Measurements from ENCODE around the gene TEC. TPM values are rescaled to one million over a fixed set of nuclear protein-coding genes. Genes with fewer than 3 reads are reported as not detected.

Gene TEC
- total RNA-seq, 1 donor from 2014 or later = 0.35 TPM

DNA sequence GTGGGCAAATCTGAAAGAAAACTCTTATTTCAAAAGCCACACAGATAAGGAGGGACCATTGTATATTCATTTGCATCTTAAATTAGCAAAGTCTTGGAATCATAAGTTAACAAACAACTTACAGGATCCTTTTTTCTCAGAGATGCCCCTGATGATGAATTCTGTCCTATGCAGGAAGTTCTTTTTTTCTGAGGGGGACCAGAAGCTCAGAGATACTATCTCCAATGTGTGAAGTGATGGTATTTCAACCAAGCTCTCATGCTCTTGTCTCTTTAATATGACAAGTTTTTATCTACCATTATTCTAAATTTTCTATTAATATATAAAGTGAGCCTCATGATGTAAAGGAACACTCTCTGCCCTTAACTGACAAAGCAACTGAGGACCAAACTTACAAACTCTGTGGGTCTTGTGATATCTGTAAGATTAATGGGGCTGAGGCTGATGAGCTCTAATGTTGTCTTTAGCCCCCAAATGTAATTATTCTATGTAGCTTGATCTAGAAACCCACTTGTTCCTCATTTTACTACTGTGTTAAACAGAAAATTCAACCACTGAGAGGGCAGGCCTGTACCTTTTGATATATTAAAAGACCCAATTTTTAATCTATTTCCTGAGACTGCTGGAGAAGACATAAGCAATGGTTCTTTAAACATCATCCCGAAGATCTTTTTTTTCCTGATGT is 27.0 kb downstream of the TEC start:
- Mint-ChIP-seq H3K4me1 (ENCODE audit: low read depth) (peaks cover 9% of the 10 kb centered on the region), H3K9me3 (ENCODE audit: low read depth) (no peaks in the 10 kb centered on the region), H3K27me3 (ENCODE audit: low read depth) (peaks cover 28% of the 10 kb centered on the region), H3K4me3 (ENCODE audit: unreplicated experiment) (no peak overlapping the region), H3K27ac (ENCODE audit: unreplicated experiment) (no peak overlapping the region), H3K36me3 (ENCODE audit: low read depth) (no peaks in the 10 kb centered on the region)
- TF ChIP-seq, protein P1, sequence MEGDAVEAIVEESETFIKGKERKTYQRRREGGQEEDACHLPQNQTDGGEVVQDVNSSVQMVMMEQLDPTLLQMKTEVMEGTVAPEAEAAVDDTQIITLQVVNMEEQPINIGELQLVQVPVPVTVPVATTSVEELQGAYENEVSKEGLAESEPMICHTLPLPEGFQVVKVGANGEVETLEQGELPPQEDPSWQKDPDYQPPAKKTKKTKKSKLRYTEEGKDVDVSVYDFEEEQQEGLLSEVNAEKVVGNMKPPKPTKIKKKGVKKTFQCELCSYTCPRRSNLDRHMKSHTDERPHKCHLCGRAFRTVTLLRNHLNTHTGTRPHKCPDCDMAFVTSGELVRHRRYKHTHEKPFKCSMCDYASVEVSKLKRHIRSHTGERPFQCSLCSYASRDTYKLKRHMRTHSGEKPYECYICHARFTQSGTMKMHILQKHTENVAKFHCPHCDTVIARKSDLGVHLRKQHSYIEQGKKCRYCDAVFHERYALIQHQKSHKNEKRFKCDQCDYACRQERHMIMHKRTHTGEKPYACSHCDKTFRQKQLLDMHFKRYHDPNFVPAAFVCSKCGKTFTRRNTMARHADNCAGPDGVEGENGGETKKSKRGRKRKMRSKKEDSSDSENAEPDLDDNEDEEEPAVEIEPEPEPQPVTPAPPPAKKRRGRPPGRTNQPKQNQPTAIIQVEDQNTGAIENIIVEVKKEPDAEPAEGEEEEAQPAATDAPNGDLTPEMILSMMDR (IDR thresholded peaks at IDR 0.05) = no peak
- no peak for DNase-seq (ENCODE audit: low spot score)

DNA sequence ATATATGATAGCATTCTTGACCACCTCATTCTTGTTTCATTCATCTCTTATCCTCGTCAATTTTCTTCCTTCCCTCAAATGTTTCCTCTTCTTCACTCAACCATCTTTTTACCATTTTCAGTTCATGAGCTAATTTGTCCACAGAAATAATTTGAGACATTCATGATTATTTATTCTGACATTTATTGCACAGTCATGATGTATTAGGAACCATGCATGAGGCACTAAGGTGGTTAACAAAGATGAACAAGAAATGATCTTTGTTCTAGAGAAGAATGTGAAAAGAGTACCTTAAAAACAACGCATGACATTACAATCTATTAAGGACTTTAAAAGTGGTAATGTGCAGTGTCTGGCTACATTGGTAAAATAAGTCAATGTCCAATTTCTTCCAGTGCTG is 27.9 kb downstream of the TEC start:
- DNase-seq (ENCODE audit: low spot score) = no peak
- TF ChIP-seq, protein P1 (IDR thresholded peaks at IDR 0.05) = no peak
- no peak overlapping the region for H3K4me3 Mint-ChIP-seq (ENCODE audit: unreplicated experiment)

DNA sequence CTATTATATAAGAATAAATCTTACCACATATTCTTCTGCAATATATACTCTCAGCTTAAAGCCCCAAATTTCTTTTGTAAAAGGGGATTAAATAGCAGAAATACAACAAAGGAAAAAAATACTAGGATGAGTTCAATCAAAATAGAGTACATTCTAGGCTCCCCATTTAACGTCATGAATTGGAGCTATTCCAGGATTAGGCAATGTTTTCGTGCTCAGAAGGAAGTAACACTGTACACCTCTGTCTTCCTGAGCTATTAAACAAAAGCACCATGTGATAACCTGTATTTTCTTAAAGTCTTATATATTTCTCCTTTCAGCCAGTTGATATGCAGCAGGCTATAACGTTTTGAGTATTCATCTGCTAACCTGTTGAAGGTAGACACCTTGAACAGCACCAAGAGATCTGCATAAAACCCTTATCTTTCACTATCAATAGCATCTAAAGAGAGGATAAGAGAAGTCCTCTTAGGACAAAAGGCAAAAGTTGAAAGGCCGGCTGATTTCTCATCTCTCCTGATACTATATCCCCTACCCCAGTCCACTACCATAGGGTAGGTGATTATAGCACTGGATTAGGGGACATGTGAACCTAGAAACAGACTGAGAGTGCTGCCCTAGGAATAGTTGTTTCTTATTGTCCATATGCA is 31.5 kb downstream of the TEC start:
- Mint-ChIP-seq H3K4me3 (ENCODE audit: unreplicated experiment) (no peak overlapping the region), H3K9me3 (ENCODE audit: low read depth) (no peaks in the 10 kb centered on the region), H3K36me3 (ENCODE audit: low read depth) (no peaks in the 10 kb centered on the region), H3K27me3 (ENCODE audit: low read depth) (peaks cover 22% of the 10 kb centered on the region), H3K4me1 (ENCODE audit: low read depth) (no peaks in the 10 kb centered on the region), H3K27ac (ENCODE audit: unreplicated experiment) (no peak overlapping the region)
- TF ChIP-seq, protein P1 (IDR thresholded peaks at IDR 0.05) = no peak
- DNase-seq (ENCODE audit: low spot score) = no peak

More for the DNA sequence above, 27.9 kb downstream of the TEC start:
- Mint-ChIP-seq H3K36me3 (ENCODE audit: low read depth) (no peaks in the 10 kb centered on the region), H3K4me1 (ENCODE audit: low read depth) (no peaks in the 10 kb centered on the region), H3K27me3 (ENCODE audit: low read depth) (peaks cover 28% of the 10 kb centered on the region), H3K27ac (ENCODE audit: unreplicated experiment) (no peak overlapping the region), H3K9me3 (ENCODE audit: low read depth) (no peaks in the 10 kb centered on the region)

DNA sequence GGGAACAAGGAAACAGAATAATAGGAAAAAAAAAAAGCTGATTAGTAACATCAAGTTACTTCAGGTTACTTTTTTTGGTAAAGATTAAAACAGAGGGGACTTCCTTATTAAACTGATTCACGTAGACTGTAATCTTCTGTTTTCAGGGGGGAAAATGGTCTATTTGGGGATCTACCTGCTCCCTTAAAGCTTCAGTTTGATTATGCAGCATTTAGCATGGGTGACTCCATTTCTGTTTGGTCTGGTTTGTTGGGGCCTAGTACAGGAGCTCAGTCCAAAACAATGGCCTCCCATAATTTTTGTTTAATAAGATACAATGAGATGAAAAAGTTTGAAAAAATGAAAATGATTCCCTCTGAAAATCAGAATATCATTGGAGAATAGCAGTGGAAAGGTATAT is 34.6 kb downstream of the TEC start:
- TF ChIP-seq, protein P1 (IDR thresholded peaks at IDR 0.05) = no peak
- H3K9me3 Mint-ChIP-seq (ENCODE audit: low read depth) = peaks cover 4% of the 10 kb centered on the region
- DNase-seq (ENCODE audit: low spot score) = no peak
- H3K27me3 Mint-ChIP-seq (ENCODE audit: low read depth) = peaks cover 14% of the 10 kb centered on the region
- no peak overlapping the region for H3K27ac Mint-ChIP-seq (ENCODE audit: unreplicated experiment)
- peaks cover 2% of the 10 kb centered on the region for H3K36me3 Mint-ChIP-seq (ENCODE audit: low read depth)
- no peak overlapping the region for H3K4me3 Mint-ChIP-seq (ENCODE audit: unreplicated experiment)
- no peaks in the 10 kb centered on the region for H3K4me1 Mint-ChIP-seq (ENCODE audit: low read depth)

DNA sequence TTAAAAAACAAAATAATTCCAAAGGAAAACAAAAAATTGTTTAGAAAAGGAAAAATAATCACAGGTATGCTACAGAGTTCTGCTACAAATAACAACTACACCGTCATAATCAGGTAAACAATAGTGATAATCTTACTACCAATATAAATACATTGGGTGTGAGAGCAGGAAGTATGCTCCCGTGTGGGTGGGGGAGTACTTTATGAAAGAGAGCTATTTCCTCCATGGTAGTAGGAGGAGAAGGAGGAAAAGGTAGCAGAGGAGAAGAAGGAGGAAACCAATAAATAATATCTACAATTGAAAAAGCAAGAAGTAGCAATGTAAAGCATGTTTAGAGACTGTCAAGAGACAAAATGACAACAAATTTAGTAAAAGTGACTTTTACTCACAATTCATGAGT is 35.1 kb downstream of the TEC start:
- Mint-ChIP-seq H3K4me1 (ENCODE audit: low read depth) (no peaks in the 10 kb centered on the region), H3K36me3 (ENCODE audit: low read depth) (peaks cover 2% of the 10 kb centered on the region), H3K27ac (ENCODE audit: unreplicated experiment) (no peak overlapping the region), H3K9me3 (ENCODE audit: low read depth) (peaks cover 4% of the 10 kb centered on the region), H3K4me3 (ENCODE audit: unreplicated experiment) (no peak overlapping the region), H3K27me3 (ENCODE audit: low read depth) (peaks cover 10% of the 10 kb centered on the region)
- no peak for DNase-seq (ENCODE audit: low spot score)
- TF ChIP-seq, protein P1 (IDR thresholded peaks at IDR 0.05) = no peak
